M059J (cell line): ENCODE results near the gene KLRD1. TPM values are rescaled to one million over a fixed set of nuclear protein-coding genes. Genes with fewer than 3 reads are reported as not detected.
A peak's percentile ranks its signal among the peaks of the same experiment; 100 is the strongest.
"Not testable (repeated sequence)": the region's sequence is repeated elsewhere in the genome, so short reads cannot be mapped to it uniquely, and the experiment has no call there.

Experiments
- DNase-seq: peaks from one replicate; pipeline ENCODE4 v3.0.0-alpha.2; 2012; ENCODE audit warnings: low read depth
- total RNA-seq: library from RNA; depleted of rRNA; stranded (reverse); fragments of >200 nt; shearing (Covaris generic); gene quantifications from 2 replicates; pipeline ENCODE4 v1.2.3, GENCODE V29; 2014; rRNA removed

KLRD1 gene
- not detected in 2 replicates for total RNA-seq

GRCh38 chr12:10307630-10308029, at the start of gene KLRD1:
TSS of gene KLRD1 (plus strand) at chr12:10307870. CDS start at chr12:10308078, 208 bp downstream.
- DNase-seq = no peak

GRCh38 chr12:10260927-10261326, 46.7 kb upstream of the KLRD1 start:
- no peak for DNase-seq

- DNase-seq = no peak
Measured at GRCh38 chr12:10268037-10268436, 39.6 kb upstream of the KLRD1 start.

GRCh38 chr12:10272467-10272866, 35.2 kb upstream of the KLRD1 start:
- DNase-seq = no peak

GRCh38 chr12:10276774-10277173, 30.9 kb upstream of the KLRD1 start:
- peak; percentile 63 for DNase-seq

GRCh38 chr12:10278104-10278503, 29.6 kb upstream of the KLRD1 start:
- DNase-seq = no peak

- DNase-seq = no peak
Measured at GRCh38 chr12:10279937-10280336, 27.7 kb upstream of the KLRD1 start.

- DNase-seq = peak; percentile 24
Measured at GRCh38 chr12:10283027-10283426, 24.6 kb upstream of the KLRD1 start.

GRCh38 chr12:10285919-10286318, 21.8 kb upstream of the KLRD1 start:
- DNase-seq = no peak

- DNase-seq = no peak
Measured at GRCh38 chr12:10289005-10289754, 18.5 kb upstream of the KLRD1 start.

- no peak for DNase-seq
Measured at GRCh38 chr12:10291030-10291429, 16.6 kb upstream of the KLRD1 start.

- no peak for DNase-seq
Measured at GRCh38 chr12:10293151-10293550, 14.5 kb upstream of the KLRD1 start.

GRCh38 chr12:10293570-10294227, 14.0 kb upstream of the KLRD1 start:
- DNase-seq = no peak

- DNase-seq = peak; percentile 83
Measured at GRCh38 chr12:10301103-10301502, 6.6 kb upstream of the KLRD1 start.

GRCh38 chr12:10304161-10304574, 3.5 kb upstream of the KLRD1 start:
- peak; percentile 94 for DNase-seq

- no peak for DNase-seq
Measured at GRCh38 chr12:10305411-10305810, 2.3 kb upstream of the KLRD1 start.

- peak; percentile 13 for DNase-seq
Measured at GRCh38 chr12:10310926-10311720, 3.5 kb downstream of the KLRD1 start.

GRCh38 chr12:10319388-10319787, 11.7 kb downstream of the KLRD1 start:
- no peak for DNase-seq

- DNase-seq = no peak
Measured at GRCh38 chr12:10320643-10321042, 13.0 kb downstream of the KLRD1 start.

- DNase-seq = not testable (repeated sequence)
Measured at GRCh38 chr12:10328691-10329090, 21.0 kb downstream of the KLRD1 start.

GRCh38 chr12:10331642-10332239, 24.1 kb downstream of the KLRD1 start:
- peak; percentile 64 for DNase-seq

GRCh38 chr12:10336196-10336595, 28.5 kb downstream of the KLRD1 start:
- not testable (repeated sequence) for DNase-seq
